K562 (cell line): Measurements from ENCODE around the gene FHIT. TPM values are rescaled to one million over a fixed set of nuclear protein-coding genes. Genes with fewer than 3 reads are reported as not detected.

Experiments
- ATAC-seq: fragments of 200-7000 bp; cut with Tn5 transposase; 3 replicates; pipeline ENCODE4 v1.9.1; 2020; ENCODE audit warnings: moderate library complexity
- BruUV-seq: library from RNA; stranded (reverse); fragments of 400-500 nt; replicated peaks from 2 replicates; lab custom pipeline; 2021; lab: Mats Ljungman, UMichigan
- CTCF ChIA-PET: fragments of 300-600 bp; formaldehyde crosslinking; extraction: SDS; loops from one replicate; lab custom pipeline; 2021; ENCODE audit warnings: low intra/inter-chr PET ratio; lab: Yijun Ruan, JAX
- POLR2A ChIA-PET: fragments of 300-600, 350-650 bp; sonication (Branson Sonifier 250); formaldehyde crosslinking; extraction: SDS; loops from one replicate; lab custom pipeline; 2021; ENCODE audit warnings: antibody characterized with exemption, inconsistent platforms; lab: Yijun Ruan, JAX
- DNase-seq, 4 experiments: peaks; one replicate each; pipeline versions ENCODE4 v3.0.0 to v3.0.0-alpha.2; 2011 to 2018; ENCODE audit warnings: low spot score in 3 of 4, mixed read lengths in 3 of 4; ENCODE audit errors: extremely low read depth in 1 of 4
- FAIRE-seq: peaks from 2 replicates; lab custom pipeline; 2011; peaks lifted over from hg19 to GRCh38; lab: Jason Lieb, UNC
- H2AFZ ChIP-seq: 2 replicates; pipeline ENCODE4 v1.6.0; 2011; ENCODE audit warnings: low read depth, low read length, control low read depth, inconsistent platforms
- H3K27ac ChIP-seq: fragments of 200-600 bp; 3 replicates; pipeline ENCODE4 v1.8.0; 2011; ENCODE audit warnings: low read depth, mild to moderate bottlenecking, control low read depth, inconsistent platforms, low read length, moderate library complexity, mixed read lengths; ENCODE audit errors: extremely low read depth
- H3K27me3 ChIP-seq, 2 experiments: fragments of 300-600 bp in 1 of 2; 2 replicates in 1 of 2; 3 replicates in 1 of 2; pipeline versions ENCODE4 v1.6.0 to v1.8.0; 2011; ENCODE audit warnings: inconsistent platforms in 2 of 2, low read length in 2 of 2, mild to moderate bottlenecking in 1 of 2, mixed read lengths in 1 of 2, moderate library complexity in 1 of 2; ENCODE audit not compliant: control insufficient read depth in 2 of 2, insufficient read depth in 2 of 2
- H3K36me3 ChIP-seq: fragments of 300-600 bp; 3 replicates; pipeline ENCODE4 v1.8.0; 2011; ENCODE audit warnings: mild to moderate bottlenecking, low read length, inconsistent platforms; ENCODE audit not compliant: control insufficient read depth, insufficient read depth
- H3K4me1 ChIP-seq, 2 experiments: fragments of 200-600 bp in 1 of 2; replicated peaks in 1 of 2; 2 replicates in 1 of 2; 3 replicates in 1 of 2; pipeline versions ENCODE4 v1.5.1 to v1.8.0; 2011; ENCODE audit warnings: inconsistent platforms in 2 of 2, low read length in 2 of 2, mild to moderate bottlenecking in 1 of 2, mixed read lengths in 1 of 2, moderate library complexity in 1 of 2; ENCODE audit not compliant: control insufficient read depth in 2 of 2, insufficient read depth in 2 of 2
- H3K4me2 ChIP-seq: 2 replicates; pipeline ENCODE4 v1.6.1; 2011; ENCODE audit warnings: low read length, control low read depth, inconsistent platforms, mixed read lengths; ENCODE audit not compliant: insufficient read depth
- H3K4me3 ChIP-seq: fragments of 200-600 bp; sonication (generic), shearing (Covaris generic); 2 replicates; pipeline ENCODE4 v1.5.1; 2016; ENCODE audit warnings: control low read depth, inconsistent platforms
- H3K79me2 ChIP-seq: fragments of 200-600 bp; 3 replicates; pipeline ENCODE4 v1.8.0; 2011; ENCODE audit warnings: low read length, inconsistent platforms; ENCODE audit not compliant: control insufficient read depth, insufficient read depth
- H3K9ac ChIP-seq, 2 experiments: 2 replicates each; pipeline versions ENCODE4 v1.6.0 to v1.6.1; 2011; ENCODE audit warnings: low read depth in 2 of 2, low read length in 2 of 2, control low read depth in 1 of 2, inconsistent platforms in 1 of 2, mild to moderate bottlenecking in 1 of 2, mixed read lengths in 1 of 2; ENCODE audit not compliant: insufficient read depth in 1 of 2
- H3K9me1 ChIP-seq: one replicate; pipeline ENCODE4 v1.6.0; 2011; ENCODE audit warnings: inconsistent platforms, mild to moderate bottlenecking, low read length, moderate library complexity; ENCODE audit not compliant: control insufficient read depth, insufficient read depth
- H3K9me3 ChIP-seq: replicated peaks from 2 replicates; pipeline ENCODE4 v1.5.1; 2011; ENCODE audit warnings: low read depth, low read length, inconsistent platforms; ENCODE audit not compliant: control insufficient read depth, insufficient read depth
- H4K20me1 ChIP-seq: replicated peaks from 2 replicates; pipeline ENCODE4 v1.6.1; 2011; ENCODE audit warnings: low read length, inconsistent platforms, mixed read lengths; ENCODE audit not compliant: control insufficient read depth, insufficient read depth
- GTF2F1 ChIP-seq: IDR thresholded peaks from 2 replicates; pipeline ENCODE4 v1.6.1; 2011; ENCODE audit warnings: low read depth, low read length, improper control_type of control experiment
- HNRNPH1 ChIP-seq: fragments of 200-400 bp; formaldehyde crosslinking; optimal IDR thresholded peaks from 2 replicates; pipeline ENCODE3; 2017; ENCODE audit warnings: low read depth, mild to moderate bottlenecking, low read length, moderate library complexity
- JUN ChIP-seq, 2 experiments: sonication (generic) in 1 of 2; formaldehyde crosslinking in 1 of 2; IDR thresholded peaks; 2 replicates each; pipeline versions ENCODE4 v1.6.1 to v1.8.0; 2012 to 2022; ENCODE audit warnings: borderline replicate concordance in 2 of 2, mild to moderate bottlenecking in 2 of 2, improper control_type of control experiment in 1 of 2, low read depth in 1 of 2, low read length in 1 of 2, missing genetic modification reagents in 1 of 2
- KLF10 ChIP-seq: fragments of 250-450 bp; sonication (Bioruptor Pico); IDR thresholded peaks from 2 replicates; pipeline ENCODE4 v1.6.1; 2021; ENCODE audit warnings: matching md5 sums
- SP2 ChIP-seq: IDR thresholded peaks from 2 replicates; pipeline ENCODE4 v1.6.1; 2011; ENCODE audit warnings: mild to moderate bottlenecking, low read depth, low read length, moderate library complexity; ENCODE audit not compliant: poor library complexity, severe bottlenecking; ENCODE audit errors: extremely low read depth
- TCF7 ChIP-seq: sonication (generic); IDR thresholded peaks from 2 replicates; pipeline ENCODE4 v1.6.1; 2016; ENCODE audit warnings: antibody characterized with exemption, borderline replicate concordance
- TEAD1 ChIP-seq, 2 experiments: fragments of 450-650 bp in 1 of 2; sonication (generic) in 1 of 2; formaldehyde crosslinking; IDR thresholded peaks; 2 replicates each; pipeline versions ENCODE4 v1.4.0 to v1.8.0; 2020 to 2022; ENCODE audit warnings: mild to moderate bottlenecking in 2 of 2, missing genetic modification reagents in 1 of 2
- ZNF12 ChIP-seq: sonication (generic); formaldehyde crosslinking; IDR thresholded peaks from 2 replicates; pipeline ENCODE4 v1.4.0; 2020; ENCODE audit warnings: mild to moderate bottlenecking, missing genetic modification reagents
- ZNF318 ChIP-seq, 2 experiments: fragments of 450-650 bp; IDR thresholded peaks; 2 replicates each; pipeline ENCODE4 v1.6.1; 2016; ENCODE audit warnings: mild to moderate bottlenecking in 2 of 2, borderline replicate concordance in 1 of 2, low read depth in 1 of 2, moderate library complexity in 1 of 2
- ZNF507 ChIP-seq: conservative IDR thresholded peaks from 2 replicates; pipeline ENCODE4 v1.6.1; 2017; ENCODE audit warnings: missing genetic modification characterization, missing compliant biosample characterization
- ZNF589 ChIP-seq: fragments of 200-800 bp; sonication (Bioruptor generic); IDR thresholded peaks from 2 replicates; pipeline ENCODE4 v1.6.1; 2016; ENCODE audit warnings: low read depth, missing genetic modification characterization, missing compliant biosample characterization
- in situ Hi-C: fragments of 300-500 bp; cut with MboI; formaldehyde crosslinking; loops from 4 replicates; pipeline ENCODE4 v1.15.0; 2018; ENCODE audit warnings: inconsistent platforms, mixed read lengths
- intact Hi-C: fragments of 100-400 bp; cut with micrococcal nuclease; formaldehyde crosslinking; loops from 2 replicates; pipeline ENCODE4 v1.14.2; 2022
- polyA plus RNA-seq, 8 experiments: library from polyadenylated mRNA; depleted of rRNA in 4 of 8; stranded (reverse) in 5 of 8; unstranded in 3 of 8; fragments of >200 nt; fragmentation: Nextera tagmentation in 2 of 8; fragmentation: Illumina TruSeq in 1 of 8; extraction: Ambion mirVana in 2 of 8; extraction: Trizol in 1 of 8; gene quantifications; 2 replicates each; pipeline versions ENCODE4 v1.2.1 to v1.2.3, GENCODE V29; 2011 to 2014; ENCODE audit warnings: inconsistent platforms in 1 of 8, missing spikeins in 1 of 8
- total RNA-seq, 7 experiments: library from RNA; depleted of rRNA in 6 of 7; stranded (reverse); fragments of >200 nt in 6 of 7; fragmentation: Illumina TruSeq in 2 of 7; extraction: Trizol in 2 of 7; gene quantifications; 2 replicates each; pipeline versions ENCODE4 v1.2.1 to v1.2.3, GENCODE V29; 2011 to 2021; ENCODE audit warnings: low replicate concordance in 1 of 7

FHIT gene
- total and polyA plus RNA-seq, 9 of the 15 experiments (the other 6 are each of a cell fraction or from before 2014, with no cell fraction given) = 1.7 to 9.1 (median 4.3) TPM

- H3K4me3 ChIP-seq = no peak overlapping the region
- H4K20me1 ChIP-seq = no peaks in the 10 kb centered on the region
- no peaks in the 10 kb centered on the region for H3K79me2 ChIP-seq
- in situ Hi-C loops = no loop called here
- DNase-seq = no peak
- intact Hi-C loops = no loop called here
- no peak overlapping the region for H3K27ac ChIP-seq
- H3K9ac ChIP-seq = no peak overlapping the region
- no peaks in the 10 kb centered on the region for H3K9me3 ChIP-seq
- POLR2A ChIA-PET = no interaction called here
- CTCF ChIA-PET = no interaction called here
- H2AFZ ChIP-seq = no peak overlapping the region
- no peaks in the 10 kb centered on the region for H3K4me1 ChIP-seq
- no peak overlapping the region for H3K4me2 ChIP-seq
- H3K9me1 ChIP-seq = no peaks in the 10 kb centered on the region
- no peaks in the 10 kb centered on the region for H3K27me3 ChIP-seq
- no peak for FAIRE-seq
- no peak for TF ChIP-seq GTF2F1
- TF ChIP-seq ZNF507 = no peak
- no peak for TF ChIP-seq KLF10 (CRISPR knock-in tag)
- TF ChIP-seq JUN (IDR thresholded peaks at IDR 0.05; ENCODE audit: borderline replicate concordance, low read depth, low read length) = no peak
- no peak for TF ChIP-seq JUN (CRISPR knock-in tag; IDR thresholded peaks at IDR 0.05; ENCODE audit: borderline replicate concordance)
- TF ChIP-seq ZNF318 (IDR thresholded peaks at IDR 0.05; ENCODE audit: borderline replicate concordance in 1 of 2, low read depth in 1 of 2) = no peak
- no peak for TF ChIP-seq TCF7
- TF ChIP-seq HNRNPH1 = no peak
- no peak for TF ChIP-seq ZNF589 (CRISPR knock-in tag)
- no peak for TF ChIP-seq TEAD1 (CRISPR knock-in tag; IDR thresholded peaks at IDR 0.05)
- TF ChIP-seq SP2 = no peak
- no peak for TF ChIP-seq ZNF12 (CRISPR knock-in tag)
- TF ChIP-seq, all 486 proteins: peak for 0
- BruUV-seq = no TSS peak
- ATAC-seq = no peak
- H3K36me3 ChIP-seq = no peaks in the 10 kb centered on the region
These were observed 278.7 kb downstream of the FHIT start for GRCh38 chr3:60972599-60972998.
